GM23338 (cell line): Measurements from ENCODE around the gene PHACTR2.

Experiments
- EZH2 ChIP-seq: fragments of 200-600 bp; sonication (generic); IDR thresholded peaks from one replicate; pipeline ENCODE4 v1.8.0; 2017; ENCODE audit warnings: antibody characterized with exemption, mild to moderate bottlenecking, low read depth; ENCODE audit not compliant: unreplicated experiment
- POLR2AphosphoS5 ChIP-seq: IDR thresholded peaks from 2 replicates; pipeline ENCODE4 v1.6.1; 2016; ENCODE audit warnings: antibody characterized with exemption, low read depth
- TF ChIP-seq, protein P1 (sequence below), 2 experiments: fragments of 200-600 bp in 1 of 2; sonication (generic) in 1 of 2; conservative IDR thresholded peaks; 2 replicates each; pipeline versions ENCODE4 v1.5.1 to v1.6.1; 2016 to 2017; ENCODE audit warnings: antibody characterized with exemption in 2 of 2, low read depth in 2 of 2, mild to moderate bottlenecking in 2 of 2, moderate library complexity in 1 of 2
- TF ChIP-seq, protein P2 (sequence below): fragments of 250-450 bp; sonication (Bioruptor Pico); IDR thresholded peaks from 2 replicates; pipeline ENCODE4 v1.5.0; 2020; ENCODE audit warnings: mild to moderate bottlenecking, moderate library complexity

DNA sequence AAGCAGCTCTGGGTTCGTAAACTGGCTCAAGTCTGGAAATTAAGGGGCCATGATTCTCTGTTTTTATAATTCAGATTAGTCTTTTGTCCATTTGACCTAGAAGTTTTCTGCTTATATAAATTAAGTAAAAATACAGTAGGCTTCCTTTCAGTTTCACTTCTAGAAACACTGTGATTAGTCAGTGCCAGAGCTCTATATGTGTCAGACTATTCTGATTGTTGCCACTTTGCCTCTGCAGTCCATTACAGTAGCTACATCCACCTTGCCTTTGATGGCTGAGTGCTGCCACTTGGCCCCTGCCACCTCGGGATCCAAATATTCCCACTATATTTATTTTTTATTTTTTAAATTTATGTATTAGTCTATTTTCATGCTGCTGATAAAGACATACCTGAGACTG lies 194.4 kb downstream of the PHACTR2 start:
- TF ChIP-seq, protein P1, sequence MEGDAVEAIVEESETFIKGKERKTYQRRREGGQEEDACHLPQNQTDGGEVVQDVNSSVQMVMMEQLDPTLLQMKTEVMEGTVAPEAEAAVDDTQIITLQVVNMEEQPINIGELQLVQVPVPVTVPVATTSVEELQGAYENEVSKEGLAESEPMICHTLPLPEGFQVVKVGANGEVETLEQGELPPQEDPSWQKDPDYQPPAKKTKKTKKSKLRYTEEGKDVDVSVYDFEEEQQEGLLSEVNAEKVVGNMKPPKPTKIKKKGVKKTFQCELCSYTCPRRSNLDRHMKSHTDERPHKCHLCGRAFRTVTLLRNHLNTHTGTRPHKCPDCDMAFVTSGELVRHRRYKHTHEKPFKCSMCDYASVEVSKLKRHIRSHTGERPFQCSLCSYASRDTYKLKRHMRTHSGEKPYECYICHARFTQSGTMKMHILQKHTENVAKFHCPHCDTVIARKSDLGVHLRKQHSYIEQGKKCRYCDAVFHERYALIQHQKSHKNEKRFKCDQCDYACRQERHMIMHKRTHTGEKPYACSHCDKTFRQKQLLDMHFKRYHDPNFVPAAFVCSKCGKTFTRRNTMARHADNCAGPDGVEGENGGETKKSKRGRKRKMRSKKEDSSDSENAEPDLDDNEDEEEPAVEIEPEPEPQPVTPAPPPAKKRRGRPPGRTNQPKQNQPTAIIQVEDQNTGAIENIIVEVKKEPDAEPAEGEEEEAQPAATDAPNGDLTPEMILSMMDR (conservative IDR thresholded peaks at IDR 0.05; ENCODE audit: low read depth in 2 of 2), result no peak
- no peak for TF ChIP-seq EZH2
- TF ChIP-seq POLR2AphosphoS5, result no peak
- TF ChIP-seq, protein P2, sequence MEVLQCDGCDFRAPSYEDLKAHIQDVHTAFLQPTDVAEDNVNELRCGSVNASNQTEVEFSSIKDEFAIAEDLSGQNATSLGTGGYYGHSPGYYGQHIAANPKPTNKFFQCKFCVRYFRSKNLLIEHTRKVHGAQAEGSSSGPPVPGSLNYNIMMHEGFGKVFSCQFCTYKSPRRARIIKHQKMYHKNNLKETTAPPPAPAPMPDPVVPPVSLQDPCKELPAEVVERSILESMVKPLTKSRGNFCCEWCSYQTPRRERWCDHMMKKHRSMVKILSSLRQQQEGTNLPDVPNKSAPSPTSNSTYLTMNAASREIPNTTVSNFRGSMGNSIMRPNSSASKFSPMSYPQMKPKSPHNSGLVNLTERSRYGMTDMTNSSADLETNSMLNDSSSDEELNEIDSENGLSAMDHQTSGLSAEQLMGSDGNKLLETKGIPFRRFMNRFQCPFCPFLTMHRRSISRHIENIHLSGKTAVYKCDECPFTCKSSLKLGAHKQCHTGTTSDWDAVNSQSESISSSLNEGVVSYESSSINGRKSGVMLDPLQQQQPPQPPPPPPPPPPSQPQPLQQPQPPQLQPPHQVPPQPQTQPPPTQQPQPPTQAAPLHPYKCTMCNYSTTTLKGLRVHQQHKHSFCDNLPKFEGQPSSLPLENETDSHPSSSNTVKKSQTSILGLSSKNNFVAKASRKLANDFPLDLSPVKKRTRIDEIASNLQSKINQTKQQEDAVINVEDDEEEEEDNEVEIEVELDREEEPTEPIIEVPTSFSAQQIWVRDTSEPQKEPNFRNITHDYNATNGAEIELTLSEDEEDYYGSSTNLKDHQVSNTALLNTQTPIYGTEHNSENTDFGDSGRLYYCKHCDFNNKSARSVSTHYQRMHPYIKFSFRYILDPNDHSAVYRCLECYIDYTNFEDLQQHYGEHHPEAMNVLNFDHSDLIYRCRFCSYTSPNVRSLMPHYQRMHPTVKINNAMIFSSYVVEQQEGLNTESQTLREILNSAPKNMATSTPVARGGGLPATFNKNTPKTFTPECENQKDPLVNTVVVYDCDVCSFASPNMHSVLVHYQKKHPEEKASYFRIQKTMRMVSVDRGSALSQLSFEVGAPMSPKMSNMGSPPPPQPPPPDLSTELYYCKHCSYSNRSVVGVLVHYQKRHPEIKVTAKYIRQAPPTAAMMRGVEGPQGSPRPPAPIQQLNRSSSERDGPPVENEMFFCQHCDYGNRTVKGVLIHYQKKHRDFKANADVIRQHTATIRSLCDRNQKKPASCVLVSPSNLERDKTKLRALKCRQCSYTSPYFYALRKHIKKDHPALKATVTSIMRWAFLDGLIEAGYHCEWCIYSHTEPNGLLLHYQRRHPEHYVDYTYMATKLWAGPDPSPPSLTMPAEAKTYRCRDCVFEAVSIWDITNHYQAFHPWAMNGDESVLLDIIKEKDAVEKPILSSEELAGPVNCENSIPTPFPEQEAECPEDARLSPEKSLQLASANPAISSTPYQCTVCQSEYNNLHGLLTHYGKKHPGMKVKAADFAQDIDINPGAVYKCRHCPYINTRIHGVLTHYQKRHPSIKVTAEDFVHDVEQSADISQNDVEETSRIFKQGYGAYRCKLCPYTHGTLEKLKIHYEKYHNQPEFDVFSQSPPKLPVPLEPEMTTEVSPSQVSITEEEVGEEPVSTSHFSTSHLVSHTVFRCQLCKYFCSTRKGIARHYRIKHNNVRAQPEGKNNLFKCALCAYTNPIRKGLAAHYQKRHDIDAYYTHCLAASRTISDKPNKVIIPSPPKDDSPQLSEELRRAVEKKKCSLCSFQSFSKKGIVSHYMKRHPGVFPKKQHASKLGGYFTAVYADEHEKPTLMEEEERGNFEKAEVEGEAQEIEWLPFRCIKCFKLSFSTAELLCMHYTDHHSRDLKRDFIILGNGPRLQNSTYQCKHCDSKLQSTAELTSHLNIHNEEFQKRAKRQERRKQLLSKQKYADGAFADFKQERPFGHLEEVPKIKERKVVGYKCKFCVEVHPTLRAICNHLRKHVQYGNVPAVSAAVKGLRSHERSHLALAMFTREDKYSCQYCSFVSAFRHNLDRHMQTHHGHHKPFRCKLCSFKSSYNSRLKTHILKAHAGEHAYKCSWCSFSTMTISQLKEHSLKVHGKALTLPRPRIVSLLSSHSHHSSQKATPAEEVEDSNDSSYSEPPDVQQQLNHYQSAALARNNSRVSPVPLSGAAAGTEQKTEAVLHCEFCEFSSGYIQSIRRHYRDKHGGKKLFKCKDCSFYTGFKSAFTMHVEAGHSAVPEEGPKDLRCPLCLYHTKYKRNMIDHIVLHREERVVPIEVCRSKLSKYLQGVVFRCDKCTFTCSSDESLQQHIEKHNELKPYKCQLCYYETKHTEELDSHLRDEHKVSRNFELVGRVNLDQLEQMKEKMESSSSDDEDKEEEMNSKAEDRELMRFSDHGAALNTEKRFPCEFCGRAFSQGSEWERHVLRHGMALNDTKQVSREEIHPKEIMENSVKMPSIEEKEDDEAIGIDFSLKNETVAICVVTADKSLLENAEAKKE (CRISPR knock-in tag), result no peak
